NCI-H2107 (cell line): Measurements from ENCODE around the gene TSPAN9.

ENCODE experiments used
- DNase-seq: peaks from one replicate; lab custom pipeline; 2025; lab: John Stamatoyannopoulos, UW

The TSPAN9 gene

DNA sequence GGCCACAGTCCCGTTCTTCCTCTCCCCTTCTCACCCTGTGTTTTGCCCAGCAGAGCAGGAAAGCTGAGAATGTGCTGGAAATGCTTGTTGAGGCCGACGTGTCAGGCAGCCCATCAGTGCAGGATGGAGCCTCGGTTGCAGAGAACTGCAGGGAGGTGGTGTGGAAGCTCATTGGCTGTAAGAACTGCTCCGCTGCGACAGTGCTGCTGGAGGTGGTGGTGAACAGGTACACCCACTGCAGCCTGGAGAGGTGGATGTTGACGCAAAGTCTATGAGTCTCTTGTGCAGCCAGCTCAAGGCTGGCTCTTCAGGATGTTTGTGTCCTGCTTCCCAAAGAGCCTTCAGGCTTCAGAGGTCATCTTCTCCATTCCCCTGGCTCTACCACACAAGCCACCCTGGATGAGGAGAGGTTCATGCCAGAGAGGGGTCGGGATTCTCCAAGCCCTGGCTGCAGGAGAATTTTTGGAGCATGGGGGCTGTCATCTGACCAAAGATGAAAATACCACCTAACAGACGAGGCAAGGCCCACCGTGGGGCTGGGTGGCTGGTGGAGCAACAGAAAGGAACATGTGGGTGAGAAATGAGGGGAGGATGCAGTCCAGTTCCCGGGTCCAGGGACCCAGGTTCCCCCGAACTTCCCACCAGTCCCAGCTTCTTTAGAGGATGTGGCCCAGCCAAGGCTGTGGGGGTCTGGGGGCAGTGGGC lies 239.7 kb downstream of the TSPAN9 start:
- DNase-seq = no peak

DNA sequence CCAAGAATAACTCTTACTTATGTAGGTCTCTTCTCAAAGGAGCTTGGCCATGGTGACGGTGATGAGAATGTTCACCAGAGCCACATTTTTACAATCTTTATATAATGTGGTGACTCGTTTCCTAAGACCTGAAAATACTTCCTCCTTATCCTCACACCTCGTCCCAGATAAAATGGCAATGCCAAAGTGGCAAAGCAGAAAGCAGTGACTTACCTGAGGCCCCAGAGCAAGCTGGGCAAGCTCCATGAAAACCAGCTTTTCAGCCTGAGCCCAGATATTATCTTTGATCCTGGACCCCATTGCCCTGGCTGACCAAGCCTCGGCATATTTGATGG lies 240.3 kb downstream of the TSPAN9 start:
- no peak for DNase-seq

DNA sequence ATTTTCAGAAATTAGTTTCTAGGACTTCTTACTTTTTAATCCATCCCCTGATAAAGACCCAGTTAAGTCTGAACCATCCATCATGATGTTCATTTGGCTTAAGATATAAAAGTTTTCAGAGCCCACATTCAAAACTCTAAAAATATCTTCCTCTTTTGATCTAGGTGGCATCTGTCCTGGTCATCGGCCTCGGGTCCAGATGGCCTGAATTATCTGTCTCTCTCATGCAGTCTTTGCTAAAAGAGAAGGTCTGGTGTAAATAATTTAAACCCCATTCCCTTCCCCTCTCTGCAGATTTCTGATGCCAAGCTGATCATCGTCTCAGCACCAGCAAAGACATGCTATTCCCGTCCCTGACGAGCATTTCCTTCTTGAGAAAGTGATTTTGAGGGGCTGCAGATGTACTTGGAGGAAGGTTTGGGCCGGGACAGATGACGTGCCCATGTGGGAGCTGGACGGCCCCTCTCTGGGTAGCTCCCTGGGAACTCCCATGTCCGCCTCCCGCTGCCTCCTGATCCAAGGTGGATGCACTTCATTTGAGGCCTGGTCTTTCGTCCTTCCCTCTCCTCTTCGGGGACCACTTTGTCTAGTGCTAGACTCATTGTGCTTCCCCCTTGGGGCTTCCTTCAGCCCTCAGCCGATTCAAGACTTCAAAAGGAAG lies 240.8 kb downstream of the TSPAN9 start:
- no peak for DNase-seq

DNA sequence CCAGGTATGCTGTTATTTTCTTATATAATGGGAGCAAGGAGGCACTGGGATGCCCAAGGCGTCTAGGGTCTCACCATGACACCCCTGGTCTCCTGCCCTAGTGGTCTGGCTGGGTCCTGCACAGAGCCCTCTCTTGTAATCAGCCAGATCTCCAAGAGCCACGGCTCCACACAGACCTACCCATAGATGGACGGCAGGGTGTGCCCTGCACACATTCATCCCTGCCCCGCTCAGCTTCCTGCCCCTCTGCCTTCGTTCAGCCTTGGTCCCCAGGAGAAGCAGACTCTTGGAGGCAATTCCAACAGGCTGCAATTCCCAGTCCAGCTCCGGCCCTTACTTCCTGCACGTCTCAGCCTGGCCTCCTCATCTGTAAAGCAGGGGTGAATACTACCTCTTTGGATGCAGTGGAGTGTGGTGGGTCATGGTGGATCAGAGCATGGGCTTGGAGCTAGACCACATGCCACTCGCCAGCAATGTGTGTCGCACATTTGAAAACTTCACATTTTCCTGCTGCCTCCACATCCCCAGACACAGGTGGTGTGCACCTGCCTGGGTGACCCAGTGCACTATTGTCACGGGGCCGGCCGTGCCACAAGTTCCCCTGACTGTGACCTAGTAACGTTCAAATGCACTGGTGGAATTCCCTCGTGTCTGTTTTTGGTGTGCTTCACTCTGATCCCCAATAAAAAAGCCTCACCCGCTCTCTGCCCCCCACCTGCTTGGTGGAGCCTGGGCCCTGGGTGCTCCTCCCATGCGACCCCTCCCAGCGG lies 242.7 kb downstream of the TSPAN9 start:
- DNase-seq = no peak

DNA sequence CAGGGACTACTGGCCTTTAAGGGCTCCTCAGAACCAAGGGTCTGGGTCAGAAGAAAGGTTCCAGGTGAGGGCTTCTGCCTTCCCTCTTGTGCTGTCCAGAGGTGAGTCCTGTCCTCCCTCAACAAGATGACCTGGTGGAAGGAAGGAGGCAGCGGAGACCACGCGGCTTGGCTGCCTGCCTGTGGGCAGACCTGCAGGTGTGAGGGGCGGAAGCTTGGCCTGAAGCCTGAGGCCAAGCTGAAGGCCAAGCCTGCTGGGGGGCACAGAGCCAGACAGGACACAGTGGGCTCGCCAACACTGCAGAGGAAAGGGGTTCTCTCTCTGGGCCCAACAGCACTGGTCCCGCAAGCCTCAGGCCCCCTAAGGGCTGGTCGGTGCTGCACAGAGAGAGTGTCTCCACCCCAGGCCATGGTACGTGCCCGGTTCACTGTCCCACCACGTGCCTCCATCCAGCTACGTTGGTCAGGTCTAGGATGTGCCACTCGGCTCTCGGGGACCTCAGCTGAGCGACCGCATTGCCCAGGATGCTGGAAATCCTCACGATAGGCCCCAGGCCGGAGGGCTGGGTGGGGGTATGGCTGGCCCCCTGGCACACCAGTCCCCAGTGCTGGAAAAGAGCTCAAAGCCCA lies 243.8 kb downstream of the TSPAN9 start:
- DNase-seq = no peak

DNA sequence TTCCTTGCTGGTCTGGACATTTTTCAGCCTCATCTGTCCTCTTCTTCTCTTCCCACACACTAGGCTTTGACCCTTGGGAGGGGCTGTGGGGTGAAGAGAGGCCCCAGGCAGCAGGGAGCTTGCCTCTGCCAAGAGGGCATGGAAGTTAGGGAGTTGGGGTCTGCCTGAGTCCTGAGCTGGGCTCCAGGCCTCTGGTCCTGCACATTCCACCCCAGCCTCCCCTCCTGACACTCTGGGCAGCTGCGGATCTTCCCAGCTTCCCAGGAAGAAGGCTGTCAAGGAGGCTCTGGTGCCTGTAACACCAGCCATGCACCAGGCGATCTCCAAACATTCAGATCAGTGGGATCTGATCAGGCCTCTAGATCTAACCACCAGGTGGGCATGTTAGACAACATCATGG lies 244.7 kb downstream of the TSPAN9 start:
- DNase-seq = no peak

DNA sequence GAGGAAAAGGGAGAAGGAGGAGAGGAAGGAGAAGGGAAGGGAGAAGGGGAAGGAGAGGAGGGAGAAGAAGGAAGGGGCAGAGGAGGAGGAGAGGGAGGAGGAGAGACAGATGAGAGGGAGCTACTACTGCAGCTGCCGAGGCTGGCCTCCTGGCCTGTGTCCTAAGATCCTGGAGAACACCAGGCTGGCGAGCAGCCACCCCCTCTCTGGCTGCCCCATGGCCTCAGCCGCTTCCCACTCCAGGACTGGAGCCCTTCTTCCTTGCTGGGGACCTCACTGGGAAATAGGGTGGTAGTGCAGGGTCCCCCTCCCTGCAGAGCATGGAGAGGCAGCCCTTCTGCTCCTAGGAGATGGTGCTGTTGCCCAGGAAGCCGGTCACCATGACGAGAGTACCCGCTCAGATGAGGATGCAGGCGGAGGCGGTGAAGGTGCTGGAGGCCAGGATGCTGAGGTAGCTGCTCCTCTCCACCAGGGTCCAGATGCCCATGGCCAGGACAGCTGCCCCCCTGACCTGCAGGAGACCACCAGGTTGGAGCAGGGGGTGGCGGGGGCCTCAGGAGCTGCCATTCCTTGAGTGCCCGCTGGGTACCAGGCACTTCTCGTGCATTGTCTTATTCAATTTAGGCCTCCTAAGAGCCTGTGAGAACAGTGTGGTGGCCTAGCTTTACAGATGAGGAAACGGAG lies 246.0 kb downstream of the TSPAN9 start:
- no peak for DNase-seq

DNA sequence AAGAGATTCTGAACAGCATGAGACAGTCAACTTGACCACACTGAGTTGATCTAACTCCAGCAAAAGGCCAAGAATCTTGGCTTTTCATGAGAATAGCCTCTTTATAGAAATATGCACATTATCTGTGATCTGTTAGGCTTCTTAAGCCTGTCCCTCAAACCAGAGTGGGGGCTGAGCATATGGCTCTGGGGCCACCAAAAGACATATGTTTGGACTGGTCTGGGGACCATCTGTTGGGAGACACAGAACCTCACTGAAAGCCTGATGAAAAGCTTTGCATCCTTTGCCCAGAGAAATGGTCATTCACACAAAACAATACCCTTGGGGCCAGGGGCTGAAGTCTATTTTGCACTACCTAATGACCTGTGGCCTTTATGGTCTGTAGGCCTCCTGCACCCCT lies 248.6 kb downstream of the TSPAN9 start:
- DNase-seq = no peak

DNA sequence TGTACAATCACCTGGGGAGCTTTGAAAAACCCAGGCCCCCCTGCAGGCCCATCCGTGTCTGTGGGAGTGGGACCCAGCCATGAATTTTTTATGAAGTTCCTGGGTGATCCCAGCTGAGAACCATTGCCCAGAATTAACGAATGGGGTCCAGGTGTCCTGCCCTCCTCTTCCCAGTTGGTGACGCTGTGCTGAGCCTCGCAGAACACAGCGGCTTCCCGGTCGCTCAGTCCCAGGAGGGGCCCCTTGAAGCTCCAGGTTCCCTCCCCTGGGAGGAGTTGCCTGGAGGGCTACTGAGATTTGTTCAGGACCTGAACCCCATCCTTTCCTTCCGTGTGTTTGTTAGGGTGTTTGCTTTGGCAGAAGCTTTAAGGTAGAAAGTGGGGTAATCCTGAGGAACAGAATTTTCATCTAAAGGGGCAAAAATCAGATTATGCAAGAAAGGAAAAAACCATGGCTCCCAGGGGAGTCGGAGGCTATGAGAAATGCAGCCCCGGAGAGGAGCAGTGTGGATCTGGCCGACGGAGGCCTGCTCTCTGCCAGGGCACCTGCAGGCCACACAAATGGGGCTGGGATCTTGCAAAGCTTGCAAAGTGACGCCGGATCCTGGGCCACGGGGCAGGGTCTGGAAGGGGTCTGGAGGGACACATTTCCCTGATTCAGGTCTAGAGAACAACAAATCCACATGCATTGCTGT lies 249.1 kb downstream of the TSPAN9 start:
- DNase-seq = no peak

DNA sequence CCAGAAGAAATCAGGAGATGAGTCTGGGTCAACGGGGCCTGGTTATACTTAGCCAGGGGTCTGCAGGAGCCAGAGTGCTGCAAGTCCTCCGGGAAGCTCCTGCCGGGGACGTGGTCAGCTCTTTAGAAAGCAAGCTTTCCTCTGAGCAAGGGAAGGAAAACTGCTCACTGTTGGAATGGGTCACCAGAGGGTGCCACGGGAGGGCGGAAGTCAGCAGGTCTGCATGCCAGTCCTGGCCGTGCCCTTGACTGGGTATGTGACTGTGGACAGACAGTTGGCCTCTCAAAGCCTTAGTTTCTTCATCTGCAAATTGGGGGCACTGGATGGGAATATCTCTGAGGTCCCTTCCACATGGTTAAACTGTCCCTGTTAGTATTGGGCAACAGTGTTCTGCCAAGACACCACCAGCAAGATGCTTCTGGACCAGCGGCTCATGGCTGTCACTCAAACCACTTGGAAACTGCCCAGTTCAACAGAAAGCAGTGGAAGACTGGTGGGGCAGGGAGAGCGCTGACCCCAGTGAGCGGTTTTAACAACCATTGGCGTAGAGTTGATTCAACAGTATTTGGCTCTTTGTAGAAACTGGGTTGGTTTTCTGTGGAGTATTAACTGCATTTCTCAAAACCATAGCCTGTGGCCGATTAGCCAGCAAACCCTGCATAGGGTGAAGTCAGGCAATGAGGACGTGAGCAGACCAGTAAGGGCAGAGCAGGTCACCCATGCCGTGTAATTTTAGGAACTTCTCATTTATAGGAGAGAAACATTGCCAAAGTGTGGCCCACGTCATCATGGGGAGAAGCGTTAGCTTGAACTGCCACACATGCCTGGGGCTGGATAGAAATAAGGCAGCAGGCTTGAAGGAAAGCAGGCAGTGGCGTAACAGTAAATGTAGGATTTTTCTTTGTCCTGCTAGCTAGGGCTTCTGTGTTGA lies 249.9 kb downstream of the TSPAN9 start:
- no peak for DNase-seq

DNA sequence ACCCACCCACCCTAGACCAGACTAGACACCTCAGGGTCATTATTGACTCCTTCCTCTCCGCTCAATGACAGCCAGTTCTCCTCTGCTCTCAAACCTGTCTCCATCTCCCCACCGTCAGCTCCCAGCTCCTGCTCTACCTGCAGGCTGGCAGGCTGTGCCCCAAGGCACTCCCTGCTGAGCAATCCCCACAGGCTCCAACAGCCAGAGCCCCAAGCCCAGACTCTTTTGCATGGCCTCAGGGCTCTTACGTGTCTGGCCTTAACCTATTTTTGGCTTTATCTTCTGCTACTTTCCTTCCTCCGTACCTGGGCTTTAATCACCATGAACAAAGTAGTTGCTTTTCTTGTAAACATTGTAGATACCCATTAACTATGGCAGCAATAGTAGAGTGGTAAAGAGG lies 250.9 kb downstream of the TSPAN9 start:
- no peak for DNase-seq

DNA sequence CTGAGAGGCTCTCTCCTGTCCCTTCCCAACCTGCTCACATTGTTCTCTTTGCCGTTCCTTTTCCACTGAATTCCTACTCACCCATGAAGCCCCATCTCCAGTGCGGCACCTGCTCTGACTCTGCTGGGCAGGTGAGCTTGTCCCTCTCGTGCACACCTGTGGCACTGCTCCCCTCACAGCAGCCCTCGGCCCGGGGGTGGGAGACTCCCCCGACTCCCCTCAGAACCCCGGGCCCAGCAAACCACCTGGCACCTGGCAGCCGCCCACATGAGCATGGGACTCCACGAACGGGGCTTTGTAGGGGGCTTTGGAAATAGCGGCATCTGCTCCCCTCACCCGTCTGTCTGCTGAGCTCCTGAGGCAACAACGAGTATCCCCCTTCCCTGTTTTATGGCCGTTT lies 251.4 kb downstream of the TSPAN9 start:
- no peak for DNase-seq

DNA sequence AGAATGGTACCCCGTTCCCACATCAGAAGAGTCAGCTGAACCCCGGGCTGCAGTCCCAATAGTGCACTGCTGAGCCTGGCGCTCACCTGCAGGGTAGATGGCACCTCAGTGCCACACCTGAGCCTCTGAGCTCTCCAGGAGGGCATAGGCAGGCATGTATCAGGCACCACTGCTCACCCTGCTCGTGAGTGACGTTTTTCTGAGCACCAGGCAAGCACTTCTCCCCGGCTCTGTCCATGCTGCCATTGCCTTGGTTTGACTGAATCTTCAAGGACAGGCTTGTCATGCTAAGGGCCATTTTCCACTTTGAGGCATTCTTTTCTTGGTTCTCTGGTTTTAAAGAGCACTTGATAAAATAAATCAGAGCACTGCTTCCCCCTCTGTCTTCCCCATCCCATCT lies 252.2 kb downstream of the TSPAN9 start:
- DNase-seq = no peak

DNA sequence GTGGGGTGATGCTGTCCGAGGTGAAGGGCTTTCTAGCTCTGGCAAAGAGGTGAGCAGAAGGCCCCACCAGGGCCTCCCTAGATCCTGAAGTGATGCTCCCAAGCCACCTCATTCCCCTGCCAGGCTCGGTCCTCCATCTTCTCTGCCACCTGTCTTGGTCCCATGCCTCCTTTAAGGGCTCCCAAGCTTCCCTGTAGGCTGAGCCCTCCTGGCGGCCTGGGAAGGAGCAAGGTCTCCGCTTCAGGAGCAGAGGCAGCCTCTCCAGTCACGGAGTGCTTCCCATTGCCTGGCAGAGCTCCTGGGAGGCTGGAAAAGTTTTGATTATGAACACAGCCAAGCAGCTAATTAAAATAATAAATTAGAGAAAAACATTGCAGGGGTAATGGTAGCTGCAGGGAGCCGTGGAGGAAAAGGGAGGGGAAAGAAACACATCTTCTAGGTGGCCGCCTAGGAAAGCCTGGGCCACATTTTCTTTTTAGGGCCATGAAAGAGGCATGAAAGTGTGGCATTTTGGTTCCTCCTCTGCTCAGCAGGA lies 253.9 kb downstream of the TSPAN9 start:
- DNase-seq = no peak

DNA sequence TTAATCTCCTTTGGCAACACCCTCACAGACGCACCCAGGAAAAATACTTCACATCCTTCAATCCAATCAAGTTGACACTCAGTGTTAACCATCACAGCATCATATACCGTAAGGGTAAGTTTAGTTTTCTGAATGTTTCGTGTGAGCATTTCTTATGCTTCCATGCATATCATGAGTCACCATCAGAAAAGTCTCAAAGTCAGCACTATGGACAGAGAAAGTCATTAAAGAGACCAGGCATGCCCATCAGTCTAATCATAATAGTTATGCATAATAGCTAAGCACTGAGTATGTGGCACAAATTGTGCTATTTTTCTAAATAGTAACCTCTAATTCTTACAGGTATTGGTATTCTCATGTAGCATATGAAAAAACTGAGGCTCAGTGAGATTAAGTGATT lies 255.0 kb downstream of the TSPAN9 start:
- no peak for DNase-seq

DNA sequence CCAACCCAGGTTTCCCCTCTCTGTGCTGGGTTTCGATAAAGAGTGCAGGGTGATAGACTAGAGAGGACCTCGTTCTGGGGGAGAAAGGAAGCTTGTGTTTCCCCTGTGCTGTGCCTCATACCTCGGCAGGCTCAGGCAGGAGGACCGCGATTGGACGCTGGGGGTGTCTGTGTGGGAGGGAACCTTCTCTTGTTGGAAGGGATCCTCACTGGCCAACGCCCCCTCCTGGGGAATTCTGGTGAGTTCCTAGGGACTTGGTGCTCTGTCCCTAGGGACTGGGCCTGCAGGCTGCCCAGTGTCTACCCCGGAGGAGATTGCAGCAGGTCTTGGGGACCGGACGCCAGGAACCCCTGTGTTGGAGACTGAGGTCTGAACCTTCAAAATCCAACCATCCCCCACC lies 256.4 kb downstream of the TSPAN9 start:
- no peak for DNase-seq

DNA sequence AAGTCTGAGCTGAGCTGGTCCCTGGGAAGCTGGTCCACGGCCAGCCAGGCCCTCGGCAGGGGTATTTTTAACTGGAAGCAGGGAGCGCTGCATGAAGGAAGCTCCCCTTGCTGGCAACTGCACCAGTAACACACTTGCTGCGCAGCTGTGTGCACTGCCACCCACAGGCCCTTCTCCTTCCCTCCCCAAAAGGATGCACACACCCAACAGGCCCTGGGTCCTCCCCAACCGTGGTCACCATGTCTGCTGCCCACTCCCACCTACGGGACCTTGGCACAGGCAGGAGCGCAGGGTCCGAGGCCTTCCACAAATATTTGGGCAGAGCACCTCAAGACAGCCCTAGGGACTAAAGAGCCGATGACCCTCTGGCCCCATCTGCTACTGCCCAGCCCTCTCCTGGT lies 256.8 kb downstream of the TSPAN9 start:
- no peak for DNase-seq

DNA sequence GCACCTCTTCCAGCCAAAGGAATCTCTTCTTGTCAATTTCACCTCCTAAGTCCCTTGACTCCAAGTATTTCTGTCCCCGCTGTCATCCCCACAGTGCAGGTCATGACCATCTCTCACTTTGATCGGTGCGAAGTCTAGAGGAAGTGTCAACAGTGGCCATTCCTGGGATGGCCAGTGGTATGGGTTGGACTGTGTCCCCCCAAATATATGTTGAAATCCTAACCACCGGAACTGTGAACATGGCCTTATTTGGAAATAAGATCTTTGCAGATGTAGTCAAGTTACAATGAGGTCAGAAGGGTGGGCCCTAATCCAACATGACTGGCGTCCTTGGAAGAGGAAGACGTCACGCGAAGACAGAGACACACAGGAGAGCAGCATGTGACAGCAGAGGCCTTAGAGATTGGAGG lies 257.9 kb downstream of the TSPAN9 start:
- no peak for DNase-seq
